Stimulated activated naive CD8-positive, alpha-beta T cell treated with anti-CD3 and anti-CD28 coated beads, Interleukin-15, Interleukin-2, amounts not matched to agents 100 ng/mL and 50 ng/mL, for 24 hours (primary cell): Measurements from ENCODE around the gene NPAS2.

Experiments used
- H3K27ac Mint-ChIP-seq: one replicate; pipeline ENCODE4 v1.8.0; 2021; ENCODE audit warnings: mild to moderate bottlenecking, mixed read lengths
- H3K27me3 Mint-ChIP-seq: one replicate; pipeline ENCODE4 v1.8.0; 2021; ENCODE audit warnings: mixed read lengths
- H3K36me3 Mint-ChIP-seq: one replicate; pipeline ENCODE4 v1.8.0; 2021; ENCODE audit warnings: low read depth, mixed read lengths
- H3K4me1 Mint-ChIP-seq: one replicate; pipeline ENCODE4 v1.8.0; 2021; ENCODE audit warnings: low read depth, mixed read lengths
- H3K4me3 Mint-ChIP-seq: one replicate; pipeline ENCODE4 v1.8.0; 2021; ENCODE audit warnings: mild to moderate bottlenecking, mixed read lengths
- H3K9me3 Mint-ChIP-seq: one replicate; pipeline ENCODE4 v1.8.0; 2021; ENCODE audit warnings: mixed read lengths

Gene NPAS2

DNA sequence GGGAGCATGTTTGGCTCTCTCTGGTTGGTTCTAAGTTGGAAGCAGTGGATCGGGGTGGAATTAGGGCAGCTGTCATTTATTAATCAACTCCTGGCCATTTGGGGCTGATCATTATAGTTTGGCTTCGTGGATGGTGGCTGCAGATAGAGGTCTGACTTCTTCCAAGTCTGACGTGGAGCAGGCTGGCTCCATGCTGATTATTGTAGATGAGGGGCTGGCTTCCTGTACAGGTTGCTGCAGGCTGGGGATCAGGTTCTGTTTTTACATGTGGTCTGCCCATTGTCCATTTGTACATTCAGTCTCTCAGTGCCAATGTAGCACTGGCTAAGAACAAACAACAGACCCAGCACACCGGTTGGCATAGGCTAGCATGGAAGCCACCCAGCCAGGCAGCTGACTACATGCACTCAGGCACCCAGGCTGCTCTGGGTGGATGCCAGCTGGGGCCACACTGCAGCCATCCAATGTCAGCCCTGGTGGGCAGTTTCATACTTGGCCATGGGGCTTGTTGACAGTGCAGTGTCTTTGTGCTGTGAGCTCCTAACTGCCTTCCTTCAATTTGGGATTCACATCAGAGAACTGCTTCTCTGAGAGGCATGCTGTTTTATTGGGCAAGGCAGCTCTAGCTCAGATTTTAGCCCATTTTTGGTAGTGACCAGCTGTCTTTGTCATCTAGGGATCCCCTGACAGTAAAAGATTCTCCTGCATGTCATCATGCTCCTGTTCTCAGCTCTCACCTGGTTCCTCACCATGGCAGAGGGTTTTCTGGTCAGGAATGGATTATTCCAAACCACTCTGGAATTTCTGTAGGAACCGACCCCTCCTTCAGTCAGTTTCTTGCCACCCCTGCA is 25.4 kb downstream of the NPAS2 start:
- Mint-ChIP-seq H3K4me1 (no peaks in the 10 kb centered on the region), H3K27ac (peak overlapping the region; percentile 4), H3K36me3 (no peaks in the 10 kb centered on the region), H3K9me3 (no peaks in the 10 kb centered on the region), H3K27me3 (peaks cover 14% of the 10 kb centered on the region), H3K4me3 (no peak overlapping the region)

DNA sequence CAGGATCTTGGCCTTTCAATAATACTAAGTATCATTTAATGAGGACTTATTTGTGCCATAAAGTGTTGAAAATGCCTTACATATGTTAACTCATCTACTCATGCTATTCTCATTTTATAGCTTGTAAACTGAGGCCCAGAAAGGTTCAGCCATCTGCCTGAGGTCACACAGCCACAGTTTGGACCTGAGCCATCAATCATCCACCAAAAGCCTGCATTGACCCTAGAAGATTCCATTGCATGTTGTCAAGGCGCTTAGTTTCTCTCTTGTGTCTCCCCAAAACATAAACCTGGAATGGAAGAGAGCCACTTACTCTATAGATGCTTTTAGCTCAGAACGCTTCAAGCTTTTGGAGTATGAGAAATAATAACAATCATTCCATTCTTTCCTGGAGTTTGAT is 26.8 kb downstream of the NPAS2 start:
- no peak overlapping the region for H3K4me3 Mint-ChIP-seq
- H3K27ac Mint-ChIP-seq: no peak overlapping the region
- H3K9me3 Mint-ChIP-seq: no peaks in the 10 kb centered on the region
- H3K36me3 Mint-ChIP-seq: no peaks in the 10 kb centered on the region
- peaks cover 14% of the 10 kb centered on the region for H3K27me3 Mint-ChIP-seq
- no peaks in the 10 kb centered on the region for H3K4me1 Mint-ChIP-seq

DNA sequence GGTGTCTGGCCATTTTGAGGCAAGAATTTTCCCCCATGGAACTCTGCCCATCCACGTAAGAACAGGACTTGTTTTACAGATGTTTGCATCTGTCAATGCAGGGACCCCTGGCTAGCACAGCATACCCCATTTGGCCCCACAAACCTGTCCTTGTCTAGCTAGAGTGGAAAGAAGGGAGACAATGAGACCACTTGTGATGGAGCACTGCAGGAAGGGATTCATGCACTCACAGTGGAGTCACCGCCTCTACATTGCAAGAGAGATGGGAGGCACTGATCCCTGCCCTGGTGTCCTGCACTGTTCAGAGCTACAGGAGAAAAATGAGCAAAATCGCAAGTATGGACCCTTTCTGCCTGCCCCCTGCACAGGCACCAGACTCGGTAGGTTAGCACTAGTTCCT is 32.5 kb downstream of the NPAS2 start:
- H3K4me1 Mint-ChIP-seq: no peaks in the 10 kb centered on the region
- peaks cover 3% of the 10 kb centered on the region for H3K27me3 Mint-ChIP-seq
- no peaks in the 10 kb centered on the region for H3K9me3 Mint-ChIP-seq
- H3K36me3 Mint-ChIP-seq: no peaks in the 10 kb centered on the region
- H3K4me3 Mint-ChIP-seq: no peak overlapping the region
- H3K27ac Mint-ChIP-seq: no peak overlapping the region

DNA sequence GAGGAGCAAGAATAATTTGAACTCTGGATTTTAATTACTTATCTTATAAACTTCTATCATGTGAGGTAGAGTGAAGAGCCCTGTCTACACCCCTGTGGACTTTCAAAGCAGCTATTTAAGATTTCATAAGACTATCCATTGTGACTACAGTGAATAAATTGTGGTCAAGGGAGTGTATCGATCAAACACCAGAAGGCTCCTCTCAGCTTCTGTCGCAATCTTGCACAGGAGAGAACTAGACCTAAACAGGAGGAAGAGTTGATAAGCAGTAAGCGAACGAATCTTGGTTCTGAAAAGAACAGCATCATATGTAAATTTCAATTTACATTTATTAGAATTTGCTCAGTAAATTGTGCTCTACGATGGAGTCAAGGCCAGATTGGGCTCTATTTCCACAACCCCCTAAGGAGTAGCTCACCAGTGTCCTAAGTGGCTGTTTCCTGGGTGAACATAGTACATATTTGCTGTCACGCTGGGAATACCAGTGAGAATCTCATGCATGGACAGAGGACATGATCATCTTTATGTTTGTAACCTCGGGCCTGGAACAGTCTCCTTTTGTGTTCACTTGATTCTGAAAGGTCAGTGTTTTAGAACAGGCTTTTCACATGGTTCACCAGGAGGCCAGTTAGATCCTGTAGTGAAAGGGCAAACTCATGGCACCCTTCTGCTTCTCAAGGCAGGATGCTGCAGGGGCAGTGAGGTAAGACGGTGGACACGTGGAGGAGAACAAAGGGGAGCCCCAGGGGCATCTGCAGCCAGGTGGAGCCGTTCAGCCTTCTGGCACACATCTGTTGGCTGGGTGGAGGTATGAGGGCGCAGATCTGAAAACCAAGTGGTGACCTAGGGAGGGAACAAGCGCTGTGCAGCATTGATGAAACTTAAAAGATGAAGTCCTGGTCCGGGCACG is 33.3 kb downstream of the NPAS2 start:
- Mint-ChIP-seq H3K4me1 (no peaks in the 10 kb centered on the region), H3K9me3 (no peaks in the 10 kb centered on the region), H3K4me3 (no peak overlapping the region), H3K36me3 (no peaks in the 10 kb centered on the region), H3K27ac (no peak overlapping the region), H3K27me3 (peaks cover 3% of the 10 kb centered on the region)

DNA sequence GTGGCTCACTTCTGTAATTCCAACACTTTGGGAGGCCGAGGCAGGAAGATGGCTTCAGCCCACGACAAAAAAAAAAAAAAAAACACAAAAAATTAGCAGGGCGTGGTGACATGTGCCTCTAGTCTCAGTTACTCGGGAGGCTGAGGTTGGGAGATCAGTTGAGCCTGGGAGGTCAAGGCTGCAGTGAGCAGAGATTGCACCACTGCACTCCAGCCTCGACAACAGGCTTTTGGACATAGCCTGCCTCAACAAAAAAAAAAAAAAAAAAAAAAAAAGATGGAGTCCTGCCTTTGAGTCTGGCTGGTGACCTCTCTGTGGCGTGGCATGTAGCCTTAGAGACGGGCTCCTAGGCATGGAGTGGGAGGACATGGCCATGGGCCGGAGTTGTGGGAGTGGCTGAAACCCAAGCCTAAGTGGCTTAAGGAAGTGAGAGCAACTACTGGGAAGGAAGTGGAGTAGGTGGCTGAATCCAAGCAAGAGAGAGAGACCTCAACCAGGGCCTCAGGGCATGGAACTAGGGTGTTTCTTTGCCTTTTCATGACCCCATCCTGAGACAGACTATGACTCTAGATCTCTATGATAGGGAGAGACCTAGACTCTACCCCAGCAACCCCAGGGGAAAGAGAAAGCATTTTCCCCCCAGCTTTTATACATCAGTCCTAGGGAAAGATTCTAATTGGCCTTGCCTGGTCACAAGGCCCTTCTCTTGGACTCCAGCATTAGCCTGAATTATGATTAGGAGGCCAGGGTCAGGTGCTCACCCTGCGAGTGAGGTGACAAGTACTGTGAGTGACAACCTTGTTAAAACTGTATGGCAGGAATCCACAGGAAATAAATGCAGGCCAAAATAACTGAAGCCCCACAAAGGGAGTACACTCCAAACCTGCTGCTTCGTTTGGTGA is 34.2 kb downstream of the NPAS2 start:
- H3K9me3 Mint-ChIP-seq: no peaks in the 10 kb centered on the region
- peaks cover 3% of the 10 kb centered on the region for H3K27me3 Mint-ChIP-seq
- H3K36me3 Mint-ChIP-seq: no peaks in the 10 kb centered on the region
- no peaks in the 10 kb centered on the region for H3K4me1 Mint-ChIP-seq
- no peak overlapping the region for H3K27ac Mint-ChIP-seq
- no peak overlapping the region for H3K4me3 Mint-ChIP-seq

DNA sequence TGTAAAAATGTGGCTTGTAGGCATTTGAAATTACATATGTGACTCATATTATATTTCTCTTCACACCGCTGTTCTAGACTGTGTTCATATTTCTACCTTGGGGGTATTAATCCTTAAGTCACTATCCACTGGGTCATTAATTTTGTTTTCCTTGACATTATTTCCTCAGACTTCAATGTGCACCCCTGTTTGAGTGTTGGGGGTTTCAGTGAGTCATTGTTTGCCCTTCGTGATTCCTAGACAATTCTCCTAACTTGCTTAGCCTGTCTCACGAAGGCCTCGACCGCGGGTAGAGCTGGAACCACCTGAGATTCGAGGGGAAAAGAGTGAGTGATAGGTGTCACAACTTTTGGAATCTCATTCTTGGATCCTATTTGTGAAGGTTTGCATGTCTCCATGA is 35.1 kb downstream of the NPAS2 start:
- H3K4me1 Mint-ChIP-seq: no peaks in the 10 kb centered on the region
- no peaks in the 10 kb centered on the region for H3K9me3 Mint-ChIP-seq
- no peak overlapping the region for H3K4me3 Mint-ChIP-seq
- no peak overlapping the region for H3K27ac Mint-ChIP-seq
- H3K27me3 Mint-ChIP-seq: peaks cover 2% of the 10 kb centered on the region
- H3K36me3 Mint-ChIP-seq: no peaks in the 10 kb centered on the region

DNA sequence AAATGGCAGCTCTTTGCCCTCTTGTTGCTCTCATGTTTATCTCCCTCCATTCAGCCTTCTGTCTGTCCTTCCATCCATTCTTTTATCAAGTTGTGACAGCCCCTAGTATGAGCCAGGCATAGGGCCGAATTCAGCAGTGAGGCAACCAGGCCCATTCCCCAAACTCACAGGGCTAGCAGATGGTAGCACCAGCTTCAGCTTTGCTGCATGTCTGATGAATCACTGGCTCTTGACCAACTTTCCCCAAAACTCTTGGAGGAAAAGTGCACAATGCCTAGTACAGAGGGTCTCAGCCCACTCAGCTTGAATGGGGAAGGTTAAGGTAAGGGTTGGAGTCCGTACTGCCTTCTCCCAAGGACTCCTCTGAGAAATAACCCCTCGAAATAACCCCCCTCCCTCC is 35.7 kb downstream of the NPAS2 start:
- Mint-ChIP-seq H3K27me3 (no peaks in the 10 kb centered on the region), H3K27ac (no peak overlapping the region), H3K36me3 (no peaks in the 10 kb centered on the region), H3K4me1 (no peaks in the 10 kb centered on the region), H3K4me3 (no peak overlapping the region), H3K9me3 (no peaks in the 10 kb centered on the region)

DNA sequence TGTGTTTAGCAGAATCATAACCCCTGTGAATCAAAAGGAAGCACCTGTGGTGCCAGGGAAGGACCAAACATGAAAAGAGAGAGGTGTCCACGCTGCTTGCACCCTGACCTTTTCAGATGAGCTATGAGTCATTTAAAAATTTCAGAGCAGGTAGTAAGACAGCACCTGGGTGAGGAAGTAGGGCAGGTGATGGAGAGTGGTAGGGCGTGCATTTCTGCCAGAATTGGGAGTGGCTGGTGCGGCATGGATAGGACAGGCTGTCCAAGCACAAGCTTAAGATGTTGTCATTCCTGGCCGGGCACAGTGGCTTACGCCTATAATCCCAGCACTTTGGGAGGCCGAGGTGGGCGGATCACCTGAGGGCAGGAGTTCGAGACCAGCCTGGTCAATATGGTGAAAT is 36.8 kb downstream of the NPAS2 start:
- Mint-ChIP-seq H3K36me3 (no peaks in the 10 kb centered on the region), H3K27me3 (no peaks in the 10 kb centered on the region), H3K4me1 (no peaks in the 10 kb centered on the region), H3K4me3 (no peak overlapping the region), H3K27ac (no peak overlapping the region), H3K9me3 (no peaks in the 10 kb centered on the region)

DNA sequence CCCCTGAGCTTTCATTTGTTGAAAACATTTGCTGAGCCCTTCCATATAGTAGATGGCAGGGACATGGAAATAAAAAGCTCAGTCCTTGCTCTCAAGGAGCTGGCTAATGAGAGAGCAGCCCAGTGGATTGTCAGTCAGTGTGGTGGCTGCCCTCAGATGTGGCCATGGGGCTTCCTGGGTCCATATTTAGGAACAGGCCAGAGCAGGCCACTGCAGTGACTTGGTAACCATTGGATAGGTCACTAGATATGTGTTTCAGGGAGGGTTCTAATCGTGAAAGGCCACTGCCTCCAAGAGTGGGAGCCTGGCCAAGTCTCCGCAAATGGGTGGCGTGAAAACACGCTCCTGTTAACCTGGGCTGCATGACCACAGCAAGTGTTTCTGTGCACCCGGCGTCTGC is 37.4 kb downstream of the NPAS2 start:
- H3K4me1 Mint-ChIP-seq: no peaks in the 10 kb centered on the region

DNA sequence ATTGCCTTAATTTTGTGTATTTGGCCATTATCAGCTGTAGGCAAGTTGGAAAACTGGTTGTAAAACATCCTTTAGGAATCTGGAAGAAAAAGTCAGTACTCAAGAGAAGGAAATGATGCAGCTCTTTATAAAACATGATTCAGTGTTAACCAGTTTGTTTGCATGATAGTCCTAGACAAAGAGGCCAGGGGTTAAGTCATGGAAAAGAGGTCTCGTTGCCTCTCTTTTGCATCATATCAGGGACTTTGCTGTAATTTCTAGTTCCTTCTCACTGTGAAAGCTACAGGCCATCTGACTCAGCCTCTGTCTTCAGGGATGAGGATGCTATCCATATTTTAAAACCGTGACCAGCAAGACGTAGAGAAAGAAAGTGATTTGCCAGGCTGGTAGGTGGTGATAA is 38.0 kb downstream of the NPAS2 start:
- Mint-ChIP-seq H3K4me1 (no peaks in the 10 kb centered on the region), H3K4me3 (no peak overlapping the region), H3K27ac (no peak overlapping the region), H3K36me3 (no peaks in the 10 kb centered on the region), H3K9me3 (no peaks in the 10 kb centered on the region), H3K27me3 (no peaks in the 10 kb centered on the region)

More for the DNA sequence above, 37.4 kb downstream of the NPAS2 start:
- H3K4me3 Mint-ChIP-seq: no peak overlapping the region
- no peaks in the 10 kb centered on the region for H3K27me3 Mint-ChIP-seq
- no peak overlapping the region for H3K27ac Mint-ChIP-seq
- no peaks in the 10 kb centered on the region for H3K36me3 Mint-ChIP-seq
- no peaks in the 10 kb centered on the region for H3K9me3 Mint-ChIP-seq

DNA sequence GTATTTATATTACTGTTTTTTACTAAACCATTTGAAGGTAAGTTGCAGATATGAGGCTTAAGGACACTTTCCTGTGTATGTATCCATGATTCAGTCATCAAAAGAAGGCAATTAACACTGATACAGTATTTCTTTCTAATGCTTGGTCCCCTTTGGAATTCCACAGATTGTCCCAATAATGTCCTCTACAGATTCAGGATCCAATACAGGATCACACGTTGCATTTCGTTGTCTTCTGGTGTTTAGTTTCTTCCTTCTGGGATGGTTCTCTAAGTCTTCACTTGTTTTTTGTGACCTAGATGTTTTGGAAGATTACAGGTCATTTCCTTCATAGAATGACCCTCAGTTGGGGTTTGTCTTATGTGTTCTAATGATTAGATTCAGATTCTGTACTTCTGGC is 40.0 kb downstream of the NPAS2 start:
- no peaks in the 10 kb centered on the region for H3K27me3 Mint-ChIP-seq
- H3K4me3 Mint-ChIP-seq: no peak overlapping the region
- peaks cover 4% of the 10 kb centered on the region for H3K9me3 Mint-ChIP-seq
- H3K4me1 Mint-ChIP-seq: no peaks in the 10 kb centered on the region
- no peak overlapping the region for H3K27ac Mint-ChIP-seq
- no peaks in the 10 kb centered on the region for H3K36me3 Mint-ChIP-seq

DNA sequence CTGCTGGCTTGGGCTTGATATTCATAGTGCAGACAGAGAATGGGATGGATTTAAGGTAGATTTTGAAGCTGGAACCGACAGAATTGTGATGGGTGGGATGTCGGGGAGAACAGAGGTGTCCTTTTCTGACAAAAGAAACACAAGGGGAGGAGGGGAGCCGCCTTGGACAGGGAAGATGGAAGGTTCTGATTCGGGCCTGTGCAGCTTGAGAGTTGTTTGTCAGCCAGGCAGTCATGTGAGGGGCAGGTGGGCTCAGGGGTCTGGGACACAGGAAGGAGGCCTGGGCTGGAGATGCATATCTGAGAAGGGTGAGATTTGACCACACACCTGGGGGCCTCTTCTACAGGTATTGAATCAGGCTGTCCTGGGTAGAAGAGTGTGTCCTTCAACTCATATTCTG is 41.4 kb downstream of the NPAS2 start:
- no peaks in the 10 kb centered on the region for H3K4me1 Mint-ChIP-seq
- no peak overlapping the region for H3K27ac Mint-ChIP-seq
- peaks cover 8% of the 10 kb centered on the region for H3K9me3 Mint-ChIP-seq
- H3K36me3 Mint-ChIP-seq: no peaks in the 10 kb centered on the region
- H3K27me3 Mint-ChIP-seq: no peaks in the 10 kb centered on the region
- no peak overlapping the region for H3K4me3 Mint-ChIP-seq

DNA sequence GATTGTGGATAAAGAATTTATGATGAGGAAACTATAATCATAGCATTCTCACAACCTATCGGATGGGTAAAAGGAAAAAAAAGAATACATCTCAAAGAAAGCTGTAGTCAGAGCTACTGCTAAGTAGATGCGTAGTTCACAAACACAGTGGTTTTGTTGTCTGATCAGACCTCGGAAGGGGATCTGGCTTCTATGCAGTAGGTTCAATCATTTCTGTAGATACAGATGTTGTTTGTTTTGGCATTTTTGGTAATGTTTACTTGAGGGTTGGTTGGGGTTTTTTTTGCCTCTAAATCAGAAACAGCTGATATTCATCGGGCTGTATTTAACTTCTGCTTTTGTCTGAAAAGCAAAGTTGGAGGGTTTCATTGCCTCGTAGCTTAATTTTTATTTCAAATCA is 42.1 kb downstream of the NPAS2 start:
- no peaks in the 10 kb centered on the region for H3K27me3 Mint-ChIP-seq
- no peak overlapping the region for H3K4me3 Mint-ChIP-seq
- no peak overlapping the region for H3K27ac Mint-ChIP-seq

DNA sequence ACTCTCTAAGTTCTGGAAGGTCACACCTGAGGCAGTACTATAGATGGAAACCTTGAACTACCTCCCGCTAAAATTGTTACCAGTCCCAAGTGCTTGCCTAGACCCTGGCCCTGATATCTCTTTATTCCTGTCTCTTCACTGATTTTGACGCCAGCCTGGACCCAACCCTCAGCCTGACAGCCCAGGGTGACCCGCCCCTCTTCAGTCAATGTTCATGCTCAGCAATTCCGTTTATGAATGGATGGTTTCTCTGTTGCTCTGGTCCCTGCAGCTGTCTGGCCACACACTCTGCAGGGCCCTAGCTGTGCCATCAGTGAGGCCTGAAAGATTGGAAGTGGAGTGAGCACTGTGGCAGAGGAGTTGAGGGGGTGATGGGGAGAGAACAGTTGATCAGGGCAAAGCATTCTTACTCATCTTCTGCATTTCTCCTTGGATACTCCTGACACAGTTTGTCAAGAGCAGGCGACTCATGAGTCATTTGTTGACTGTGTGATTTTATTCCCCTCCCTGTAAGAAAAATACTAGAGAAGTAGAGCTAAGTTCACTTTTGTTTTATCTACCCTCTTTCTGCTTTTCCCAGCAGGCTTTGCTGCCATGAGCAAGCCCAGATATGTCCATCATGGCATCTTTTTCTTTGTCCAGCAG is 46.0 kb downstream of the NPAS2 start:
- Mint-ChIP-seq H3K27ac (no peak overlapping the region), H3K4me1 (no peaks in the 10 kb centered on the region), H3K9me3 (peaks cover 28% of the 10 kb centered on the region), H3K36me3 (peaks cover 4% of the 10 kb centered on the region), H3K4me3 (no peak overlapping the region), H3K27me3 (no peaks in the 10 kb centered on the region)

More for the DNA sequence above, 42.1 kb downstream of the NPAS2 start:
- Mint-ChIP-seq H3K36me3 (no peaks in the 10 kb centered on the region), H3K9me3 (peaks cover 15% of the 10 kb centered on the region), H3K4me1 (no peaks in the 10 kb centered on the region)
